Caki2 (cell line): ENCODE measurements around the gene ZNF230. TPM values are rescaled to one million over a fixed set of nuclear protein-coding genes. Genes with fewer than 3 reads are reported as not detected.

Experiments used
- DNase-seq: peaks from one replicate; pipeline ENCODE4 v3.0.0-alpha.2; 2015; ENCODE audit warnings: low read depth
- in situ Hi-C: cut with HindIII; loops from 2 replicates; pipeline ENCODE4 v1.10.0; 2016; ENCODE audit warnings: low sequenced_read_pairs, low pct_unique_long_range_greater_than_20kb, mixed read lengths
- total RNA-seq: library from RNA; depleted of rRNA; stranded (reverse); fragments of >200 nt; shearing (Covaris generic); gene quantifications from 2 replicates; pipeline ENCODE4 v1.2.3, GENCODE V29; 2014; ENCODE audit warnings: low replicate concordance; rRNA removed

Gene ZNF230
- total RNA-seq, 1 experiment from 2014 or later, result 6.9 TPM

- in situ Hi-C loops, result no loop called here
- DNase-seq, result peak; percentile 74
These were observed 22.6 kb downstream of the ZNF230 start, which contains the start of gene ZNF222 for GRCh38 chr19:44025217-44025936. Gene ZNF222, plus strand, starts transcription at chr19:44025379. Its CDS starts 58 bp downstream, at chr19:44025437.

- DNase-seq, result no peak
- in situ Hi-C loops, result no loop called here
These were observed 23.9 kb downstream of the ZNF230 start for GRCh38 chr19:44026622-44027021.

- in situ Hi-C loops, result no loop called here
- DNase-seq, result no peak
These were observed 29.3 kb downstream of the ZNF230 start for GRCh38 chr19:44032001-44032610.

GRCh38 chr19:44042147-44042546 lies 39.4 kb downstream of the ZNF230 start:
- no peak for DNase-seq
- in situ Hi-C loops, result no loop called here

GRCh38 chr19:44050740-44051649 lies 48.2 kb downstream of the ZNF230 start:
- DNase-seq, result no peak
- in situ Hi-C loops, result no loop called here

- peak; percentile 90 for DNase-seq
- in situ Hi-C loops, result no loop called here
These were observed 49.1 kb downstream of the ZNF230 start, which contains the start of gene ZNF223 for GRCh38 chr19:44051650-44052402. Gene ZNF223, plus strand, starts transcription at chr19:44052036. Its CDS starts 3,141 bp downstream, at chr19:44055177.

- in situ Hi-C loops, result no loop called here
- DNase-seq, result no peak
These were observed 53.1 kb downstream of the ZNF230 start for GRCh38 chr19:44055870-44056269.

GRCh38 chr19:44059229-44059628 lies 56.5 kb downstream of the ZNF230 start:
- DNase-seq, result no peak
- in situ Hi-C loops, result no loop called here

GRCh38 chr19:44061038-44061437 lies 58.3 kb downstream of the ZNF230 start:
- in situ Hi-C loops, result no loop called here
- no peak for DNase-seq

Other genes starting within 250 kb of the ZNF230 start
- gene SMG9, start 248.0 kb upstream of the ZNF230 start, total RNA-seq, result 23.4 and 35.9 TPM in 2 replicates
- gene KCNN4, start 222.0 kb upstream of the ZNF230 start, total RNA-seq, result 10.7 and 15.4 TPM in 2 replicates
- gene LYPD5, start 200.5 kb upstream of the ZNF230 start, total RNA-seq, result 9.5 TPM in 1 of 2 replicates, not detected in the other
- 3.4 and 3.6 TPM in 2 replicates for gene ZNF283, start 175.6 kb upstream of the ZNF230 start, total RNA-seq
- gene ZNF404, start 119.0 kb upstream of the ZNF230 start, total RNA-seq, result not detected in 2 replicates
- 25.6 and 31.6 TPM in 2 replicates for gene ZNF45, start 67.7 kb upstream of the ZNF230 start, total RNA-seq
- gene ZNF221, start 51.7 kb upstream of the ZNF230 start, total RNA-seq, result 2.7 and 20.4 TPM in 2 replicates
- 10.3 and 13.5 TPM in 2 replicates for gene ZNF155, start 18.8 kb upstream of the ZNF230 start, total RNA-seq
- 8.2 and 9.8 TPM in 2 replicates for gene ZNF222, start 22.4 kb downstream of the ZNF230 start, total RNA-seq
- gene ZNF223, start 49.1 kb downstream of the ZNF230 start, total RNA-seq, result 3.2 and 17.8 TPM in 2 replicates
- gene ZNF284, start 69.2 kb downstream of the ZNF230 start, total RNA-seq, result 0.58 and 1.4 TPM in 2 replicates
- gene ZNF224, start 91.4 kb downstream of the ZNF230 start, total RNA-seq, result 7.0 and 10.6 TPM in 2 replicates
- 2.2 and 4.5 TPM in 2 replicates for gene ZNF225, start 110.4 kb downstream of the ZNF230 start, total RNA-seq
- 3.4 and 5.6 TPM in 2 replicates for gene ZNF234, start 138.6 kb downstream of the ZNF230 start, total RNA-seq
- 15.7 and 45.0 TPM in 2 replicates for gene ZNF226, start 162.1 kb downstream of the ZNF230 start, total RNA-seq
- gene ZNF227, start 209.6 kb downstream of the ZNF230 start, total RNA-seq, result 8.4 and 27.4 TPM in 2 replicates